TTC549 (cell line): ENCODE data around the gene SUGT1.

Experiments
- FAIRE-seq: peaks from 2 replicates; lab custom pipeline; 2012; peaks lifted over from hg19 to GRCh38; lab: Jason Lieb, UNC

Gene SUGT1

GRCh38 chr13:52738719-52739467 is 86.3 kb downstream of the SUGT1 start:
- no peak for FAIRE-seq

DNA sequence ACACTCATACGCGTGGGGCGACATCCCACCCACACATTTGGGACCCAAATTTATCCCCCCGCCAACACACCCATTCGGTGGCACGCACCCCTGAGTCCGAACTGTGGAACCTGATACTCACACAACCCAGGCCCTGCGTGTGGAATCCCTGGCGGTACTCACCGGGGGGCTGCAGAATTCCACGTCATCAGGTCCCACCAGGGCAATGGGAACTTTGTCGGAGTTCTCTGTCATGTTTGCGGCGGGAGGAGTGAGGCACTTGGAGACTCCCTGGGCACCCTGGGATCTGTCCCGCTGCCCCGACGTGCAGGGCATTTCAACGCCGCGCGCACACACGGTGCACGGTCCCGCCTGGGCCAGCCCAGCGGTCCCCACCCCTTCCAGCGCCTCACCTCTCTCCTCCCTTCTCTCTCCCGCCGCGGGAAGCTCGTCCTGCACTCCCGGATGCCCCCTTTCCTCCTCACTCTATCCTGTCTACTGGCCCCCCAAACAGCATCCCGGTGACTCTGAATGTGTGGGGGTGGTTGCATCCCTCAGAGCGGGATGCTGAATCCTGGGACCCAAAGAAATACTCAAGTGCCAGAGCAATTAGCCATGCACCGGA is 86.9 kb downstream of the SUGT1 start, which contains the start of gene CNMD:
TSS of gene CNMD (minus strand) at position 353 of the 604 bp plus-strand sequence. CDS start at position 234, 119 bp downstream.
- FAIRE-seq: no peak

DNA sequence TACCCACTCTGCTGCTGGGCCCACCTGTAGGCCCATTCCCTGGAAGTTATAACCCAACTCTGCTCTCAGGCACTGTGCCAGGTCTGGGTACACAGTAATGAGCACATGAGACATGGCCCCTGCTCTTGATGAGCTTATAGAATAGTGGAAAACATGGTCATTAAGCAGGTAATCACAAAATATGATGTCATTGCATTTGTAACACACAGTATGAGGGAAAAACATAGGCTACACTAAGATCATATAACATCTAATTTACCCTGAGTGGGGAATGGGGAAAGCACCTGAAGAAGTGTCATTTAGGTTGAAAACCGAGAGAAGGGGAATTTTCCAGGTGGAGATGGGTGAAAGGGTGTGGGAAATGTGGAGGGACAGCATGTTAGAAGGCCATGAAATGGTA is 90.9 kb downstream of the SUGT1 start:
- FAIRE-seq: no peak

DNA sequence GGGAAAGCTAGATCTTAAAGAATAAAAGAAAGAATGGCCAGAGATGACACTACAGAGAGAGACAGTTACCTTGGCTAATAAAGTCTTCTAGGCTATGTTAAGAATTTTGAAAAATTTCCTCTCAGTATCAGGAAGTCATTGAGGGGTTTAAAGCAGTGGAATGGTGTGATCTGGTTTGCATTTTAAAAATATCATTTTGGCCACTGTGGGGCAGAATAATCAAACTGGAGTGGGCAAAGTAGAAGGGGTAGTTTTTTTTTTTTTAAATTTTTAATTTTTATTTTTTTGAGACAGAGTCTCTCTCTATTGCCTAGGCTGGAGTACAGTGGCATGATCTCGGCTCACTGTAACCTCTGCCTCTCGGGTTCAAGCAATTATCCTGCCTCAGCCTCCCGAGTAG is 91.4 kb downstream of the SUGT1 start:
- FAIRE-seq: no peak

- FAIRE-seq: no peak
These were observed 92.3 kb downstream of the SUGT1 start for GRCh38 chr13:52744842-52745375.

DNA sequence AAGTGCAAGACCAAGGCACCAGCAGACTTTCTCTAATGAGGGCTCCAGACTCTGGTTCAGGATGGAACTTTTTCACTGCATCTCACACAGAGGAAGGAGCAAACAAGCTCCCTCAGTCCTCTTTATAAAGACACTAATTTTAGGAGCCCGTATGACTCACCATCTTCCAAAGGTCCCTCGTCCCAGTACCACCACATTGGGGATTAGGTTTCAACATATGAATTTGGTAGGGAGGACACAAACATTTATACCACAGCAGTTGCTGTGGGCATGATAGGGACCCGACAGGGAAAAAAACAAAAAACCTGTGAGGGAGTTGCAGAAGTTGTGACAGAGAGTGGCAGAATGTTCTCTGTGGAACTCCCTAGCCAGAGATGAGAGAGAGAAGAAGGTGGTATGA is 93.5 kb downstream of the SUGT1 start:
- no peak for FAIRE-seq

DNA sequence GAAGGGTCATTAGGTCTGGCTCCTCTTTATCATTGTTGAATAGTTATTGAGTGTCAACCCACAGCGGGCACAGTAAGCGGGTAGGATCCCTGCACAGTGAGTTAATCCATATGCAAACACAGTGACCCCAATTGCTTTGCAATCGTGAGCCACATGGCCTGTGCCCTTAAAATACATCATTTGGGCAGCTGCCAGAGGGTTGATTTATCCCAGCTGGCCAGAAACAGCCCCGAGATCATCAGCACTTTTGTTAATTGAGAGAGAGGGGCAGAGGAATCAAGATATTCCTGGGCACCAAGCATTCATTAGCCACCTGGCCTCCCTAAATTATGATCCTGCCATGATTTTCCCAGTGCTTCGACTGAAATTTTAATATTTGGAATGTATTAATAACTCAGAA is 96.8 kb downstream of the SUGT1 start:
- FAIRE-seq: no peak
